K562 (cell line): ENCODE data around the gene ZNF124. TPM values are rescaled to one million over a fixed set of nuclear protein-coding genes. Genes with fewer than 3 reads are reported as not detected.

Experiments used
- ATAC-seq: fragments of 200-7000 bp; cut with Tn5 transposase; 3 replicates; pipeline ENCODE4 v1.9.1; 2020; ENCODE audit warnings: moderate library complexity
- BruUV-seq: library from RNA; stranded (reverse); fragments of 400-500 nt; replicated peaks from 2 replicates; lab custom pipeline; 2021; lab: Mats Ljungman, UMichigan
- CTCF ChIA-PET: fragments of 300-600 bp; formaldehyde crosslinking; extraction: SDS; loops from one replicate; lab custom pipeline; 2021; ENCODE audit warnings: low intra/inter-chr PET ratio; lab: Yijun Ruan, JAX
- POLR2A ChIA-PET: fragments of 300-600, 350-650 bp; sonication (Branson Sonifier 250); formaldehyde crosslinking; extraction: SDS; loops from one replicate; lab custom pipeline; 2021; ENCODE audit warnings: antibody characterized with exemption, inconsistent platforms; lab: Yijun Ruan, JAX
- DNase-seq, 4 experiments: peaks; one replicate each; pipeline versions ENCODE4 v3.0.0 to v3.0.0-alpha.2; 2011 to 2018; ENCODE audit warnings: low spot score in 3 of 4, mixed read lengths in 3 of 4; ENCODE audit errors: extremely low read depth in 1 of 4
- FAIRE-seq: peaks from 2 replicates; lab custom pipeline; 2011; peaks lifted over from hg19 to GRCh38; lab: Jason Lieb, UNC
- H2AFZ ChIP-seq: 2 replicates; pipeline ENCODE4 v1.6.0; 2011; ENCODE audit warnings: low read depth, low read length, control low read depth, inconsistent platforms
- H3K27ac ChIP-seq: fragments of 200-600 bp; 3 replicates; pipeline ENCODE4 v1.8.0; 2011; ENCODE audit warnings: low read depth, mild to moderate bottlenecking, control low read depth, inconsistent platforms, low read length, moderate library complexity, mixed read lengths; ENCODE audit errors: extremely low read depth
- H3K27me3 ChIP-seq, 2 experiments: fragments of 300-600 bp in 1 of 2; 2 replicates in 1 of 2; 3 replicates in 1 of 2; pipeline versions ENCODE4 v1.6.0 to v1.8.0; 2011; ENCODE audit warnings: inconsistent platforms in 2 of 2, low read length in 2 of 2, mild to moderate bottlenecking in 1 of 2, mixed read lengths in 1 of 2, moderate library complexity in 1 of 2; ENCODE audit not compliant: control insufficient read depth in 2 of 2, insufficient read depth in 2 of 2
- H3K36me3 ChIP-seq: fragments of 300-600 bp; 3 replicates; pipeline ENCODE4 v1.8.0; 2011; ENCODE audit warnings: mild to moderate bottlenecking, low read length, inconsistent platforms; ENCODE audit not compliant: control insufficient read depth, insufficient read depth
- H3K4me1 ChIP-seq, 2 experiments: fragments of 200-600 bp in 1 of 2; replicated peaks in 1 of 2; 2 replicates in 1 of 2; 3 replicates in 1 of 2; pipeline versions ENCODE4 v1.5.1 to v1.8.0; 2011; ENCODE audit warnings: inconsistent platforms in 2 of 2, low read length in 2 of 2, mild to moderate bottlenecking in 1 of 2, mixed read lengths in 1 of 2, moderate library complexity in 1 of 2; ENCODE audit not compliant: control insufficient read depth in 2 of 2, insufficient read depth in 2 of 2
- H3K4me2 ChIP-seq: 2 replicates; pipeline ENCODE4 v1.6.1; 2011; ENCODE audit warnings: low read length, control low read depth, inconsistent platforms, mixed read lengths; ENCODE audit not compliant: insufficient read depth
- H3K4me3 ChIP-seq: fragments of 200-600 bp; sonication (generic), shearing (Covaris generic); 2 replicates; pipeline ENCODE4 v1.5.1; 2016; ENCODE audit warnings: control low read depth, inconsistent platforms
- H3K79me2 ChIP-seq: fragments of 200-600 bp; 3 replicates; pipeline ENCODE4 v1.8.0; 2011; ENCODE audit warnings: low read length, inconsistent platforms; ENCODE audit not compliant: control insufficient read depth, insufficient read depth
- H3K9ac ChIP-seq, 2 experiments: 2 replicates each; pipeline versions ENCODE4 v1.6.0 to v1.6.1; 2011; ENCODE audit warnings: low read depth in 2 of 2, low read length in 2 of 2, control low read depth in 1 of 2, inconsistent platforms in 1 of 2, mild to moderate bottlenecking in 1 of 2, mixed read lengths in 1 of 2; ENCODE audit not compliant: insufficient read depth in 1 of 2
- H3K9me1 ChIP-seq: one replicate; pipeline ENCODE4 v1.6.0; 2011; ENCODE audit warnings: inconsistent platforms, mild to moderate bottlenecking, low read length, moderate library complexity; ENCODE audit not compliant: control insufficient read depth, insufficient read depth
- H3K9me3 ChIP-seq: replicated peaks from 2 replicates; pipeline ENCODE4 v1.5.1; 2011; ENCODE audit warnings: low read depth, low read length, inconsistent platforms; ENCODE audit not compliant: control insufficient read depth, insufficient read depth
- H4K20me1 ChIP-seq: replicated peaks from 2 replicates; pipeline ENCODE4 v1.6.1; 2011; ENCODE audit warnings: low read length, inconsistent platforms, mixed read lengths; ENCODE audit not compliant: control insufficient read depth, insufficient read depth
- AFF4 ChIP-seq: sonication (generic); formaldehyde crosslinking; IDR thresholded peaks from 2 replicates; pipeline ENCODE4 v1.8.0; 2023; ENCODE audit warnings: mild to moderate bottlenecking, missing genetic modification reagents
- CEBPB ChIP-seq: fragments of 450-650 bp; IDR thresholded peaks from 2 replicates; pipeline ENCODE4 v1.6.1; 2016; ENCODE audit warnings: missing genetic modification characterization, missing compliant biosample characterization
- ETS1 ChIP-seq: conservative IDR thresholded peaks from 2 replicates; pipeline ENCODE4 v1.6.1; 2011; ENCODE audit warnings: low read depth, mild to moderate bottlenecking, low read length; ENCODE audit not compliant: control insufficient read depth
- LARP7 ChIP-seq: fragments of 450-650 bp; IDR thresholded peaks from 2 replicates; pipeline ENCODE4 v1.6.1; 2016
- NFIC ChIP-seq: fragments of 450-650 bp; IDR thresholded peaks from 2 replicates; pipeline ENCODE4 v1.6.1; 2017; ENCODE audit warnings: mild to moderate bottlenecking, inconsistent platforms
- ZHX1 ChIP-seq: fragments of 150-350 bp; conservative IDR thresholded peaks from 2 replicates; pipeline ENCODE4 v1.6.1; 2014; ENCODE audit warnings: low read length
- WGBS: fragments of 100-300 bp; shearing (Covaris generic); methylation state at CpG from one replicate; pipeline ENCODE4 v1.1.6; 2016; ENCODE audit warnings: low coverage, mixed read lengths; ENCODE audit not compliant: insufficient coverage; ENCODE audit errors: missing lambda C conversion rate; 5-methylcytosine and 5-hydroxymethylcytosine counted together
- in situ Hi-C: fragments of 300-500 bp; cut with MboI; formaldehyde crosslinking; loops from 4 replicates; pipeline ENCODE4 v1.15.0; 2018; ENCODE audit warnings: inconsistent platforms, mixed read lengths
- intact Hi-C: fragments of 100-400 bp; cut with micrococcal nuclease; formaldehyde crosslinking; loops from 2 replicates; pipeline ENCODE4 v1.14.2; 2022
- polyA plus RNA-seq, 8 experiments: library from polyadenylated mRNA; depleted of rRNA in 4 of 8; stranded (reverse) in 5 of 8; unstranded in 3 of 8; fragments of >200 nt; fragmentation: Nextera tagmentation in 2 of 8; fragmentation: Illumina TruSeq in 1 of 8; extraction: Ambion mirVana in 2 of 8; extraction: Trizol in 1 of 8; gene quantifications; 2 replicates each; pipeline versions ENCODE4 v1.2.1 to v1.2.3, GENCODE V29; 2011 to 2014; ENCODE audit warnings: inconsistent platforms in 1 of 8, missing spikeins in 1 of 8
- total RNA-seq, 7 experiments: library from RNA; depleted of rRNA in 6 of 7; stranded (reverse); fragments of >200 nt in 6 of 7; fragmentation: Illumina TruSeq in 2 of 7; extraction: Trizol in 2 of 7; gene quantifications; 2 replicates each; pipeline versions ENCODE4 v1.2.1 to v1.2.3, GENCODE V29; 2011 to 2021; ENCODE audit warnings: low replicate concordance in 1 of 7

Gene ZNF124
- total and polyA plus RNA-seq, 9 of the 15 experiments (the other 6 are each of a cell fraction or from before 2014, with no cell fraction given) = 7.6 to 71.5 (median 20.2) TPM

GRCh38 chr1:247110627-247111258 lies 61.1 kb downstream of the ZNF124 start (continued):
- 0 out of 2 replicates have a peak, but pooled peaks have one; percentile 36 for TF ChIP-seq AFF4 (CRISPR knock-in tag)
- TF ChIP-seq, all 486 proteins: peak for 111

- Histone ChIP-seq H3K27ac (no peak overlapping the region), H3K4me3 (no peak overlapping the region), H3K9me3 (peaks cover 9% of the 10 kb centered on the region), H2AFZ (no peak overlapping the region), H3K4me1 (peaks cover 13 to 35% of the 10 kb centered on the region in 2 experiments), H3K79me2 (peaks cover 14% of the 10 kb centered on the region), H3K9ac (no peak overlapping the region), H3K36me3 (peaks cover 2% of the 10 kb centered on the region; the same call in 2 of the 3 replicates), H3K27me3 (no peaks in the 10 kb centered on the region), H3K9me1 (no peaks in the 10 kb centered on the region), H3K4me2 (no peak overlapping the region), H4K20me1 (no peaks in the 10 kb centered on the region)
- CTCF ChIA-PET = no interaction called here
- 40% methylated on average over 7 of the region's 7 CpGs for WGBS
- ATAC-seq (no peak), DNase-seq (no peak), FAIRE-seq (no peak)
- in situ Hi-C loops (no loop called here), intact Hi-C loops (no loop called here)
- POLR2A ChIA-PET = no interaction called here
- BruUV-seq = no TSS peak
- peak; percentile 67 for TF ChIP-seq NFIC
- TF ChIP-seq ZHX1 = no peak
- TF ChIP-seq CEBPB (tag) = no peak
- TF ChIP-seq ETS1 = no peak
- TF ChIP-seq LARP7 = no peak
Observed at GRCh38 chr1:247107694-247108093, 64.1 kb downstream of the ZNF124 start.
